Right lung (tissue), 5 donors: Measurements from ENCODE around the gene TULP4. TPM values are rescaled to one million over a fixed set of nuclear protein-coding genes. Genes with fewer than 3 reads are reported as not detected.
"Not testable (repeated sequence)": the region's sequence is repeated elsewhere in the genome, so short reads cannot be mapped to it uniquely, and the experiment has no call there.

Source experiments
- DNase-seq, 2 donors: peaks; one replicate each; pipeline ENCODE4 v3.0.0-alpha.2; 2013
- polyA plus RNA-seq, 5 donors: library from polyadenylated mRNA; unstranded; fragments of 120-200 nt; gene quantifications; one replicate each; pipeline versions ENCODE4 v1.2.1 to v1.2.3, GENCODE V29; 2013; ENCODE audit warnings: inconsistent platforms in 1 of 5, low replicate concordance in 1 of 5; ENCODE audit not compliant: insufficient read length in 5 of 5, insufficient read depth in 1 of 5

TULP4 gene
- polyA plus RNA-seq, 5 donors: 13.1 to 20.1 (median 16.9) TPM

DNA sequence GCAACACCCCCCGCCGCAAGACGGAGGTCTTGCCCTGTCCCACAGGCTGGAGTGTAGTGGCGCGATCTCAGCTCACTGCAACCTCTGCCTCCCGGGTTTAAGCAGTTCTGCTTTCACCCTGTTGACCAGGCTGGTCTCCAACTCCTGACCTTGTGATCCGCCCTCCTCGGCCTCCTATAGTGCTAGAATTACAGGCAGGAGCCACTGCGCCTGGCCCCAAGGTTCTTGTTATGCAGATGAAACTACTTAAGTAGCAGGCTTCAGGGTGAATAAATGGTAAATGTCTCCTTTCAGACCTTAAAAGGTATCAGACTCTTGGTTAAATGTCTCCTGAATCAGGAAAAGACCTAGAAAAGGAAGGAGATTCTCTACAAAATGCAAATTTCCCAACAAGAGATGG lies 152.2 kb downstream of the TULP4 start:
- no peak for DNase-seq

DNA sequence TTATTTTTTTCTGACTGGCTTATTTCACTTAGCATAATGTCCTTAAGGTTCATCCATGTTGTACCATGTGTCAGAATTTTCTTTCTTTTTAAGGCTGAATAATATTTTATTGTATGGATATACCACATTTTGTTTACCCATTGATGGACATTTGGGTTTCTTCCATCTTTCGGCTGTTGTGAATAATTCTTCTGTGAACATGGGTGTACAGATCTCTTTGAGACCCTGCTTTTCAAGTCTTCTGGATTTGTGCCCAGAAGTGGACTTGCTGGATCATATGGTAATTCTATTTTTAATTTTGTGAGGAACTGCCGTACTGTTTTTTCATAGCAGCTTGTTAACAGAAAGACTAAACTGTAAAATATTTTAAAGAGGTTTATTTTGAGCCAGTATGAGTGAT lies 153.0 kb downstream of the TULP4 start:
- no peak for DNase-seq

DNA sequence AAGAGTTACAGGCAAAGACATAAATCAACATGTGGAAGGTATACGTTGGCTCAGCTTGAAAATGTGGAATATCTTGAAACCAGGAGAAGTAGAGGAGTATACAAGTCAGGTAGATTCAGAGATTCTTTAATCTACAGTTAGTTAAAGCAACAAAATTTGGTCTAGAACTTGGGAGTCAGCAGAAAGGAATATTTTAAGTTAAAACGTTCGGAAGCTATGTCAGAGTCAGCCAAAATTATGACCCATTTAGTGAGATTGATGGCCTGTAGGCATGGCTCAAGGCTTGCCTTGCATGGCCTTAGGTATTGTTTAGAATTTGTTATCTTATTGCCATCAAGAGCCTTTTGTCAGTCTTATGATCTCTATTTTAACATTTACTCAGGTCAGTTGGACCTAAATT lies 153.5 kb downstream of the TULP4 start:
- DNase-seq: no peak

DNA sequence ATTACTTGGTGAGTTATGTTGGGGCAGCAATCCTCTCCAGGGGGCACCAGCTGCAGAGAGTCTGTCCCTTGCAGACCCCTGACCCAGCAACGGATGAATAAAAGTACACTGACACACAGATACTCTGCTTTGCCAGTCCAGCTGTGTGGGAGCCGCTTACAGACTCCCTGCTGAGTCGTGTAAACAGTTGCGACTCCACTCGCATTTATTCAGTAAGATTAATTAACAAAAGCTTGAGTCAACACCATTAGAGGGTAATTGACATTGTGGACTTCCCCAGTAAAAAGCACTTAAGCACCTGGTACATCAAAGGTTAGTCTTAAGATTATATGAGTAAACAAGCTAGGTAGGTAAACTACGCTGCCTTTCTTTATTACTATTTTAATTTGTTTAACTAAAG lies 155.7 kb downstream of the TULP4 start:
- no peak for DNase-seq

DNA sequence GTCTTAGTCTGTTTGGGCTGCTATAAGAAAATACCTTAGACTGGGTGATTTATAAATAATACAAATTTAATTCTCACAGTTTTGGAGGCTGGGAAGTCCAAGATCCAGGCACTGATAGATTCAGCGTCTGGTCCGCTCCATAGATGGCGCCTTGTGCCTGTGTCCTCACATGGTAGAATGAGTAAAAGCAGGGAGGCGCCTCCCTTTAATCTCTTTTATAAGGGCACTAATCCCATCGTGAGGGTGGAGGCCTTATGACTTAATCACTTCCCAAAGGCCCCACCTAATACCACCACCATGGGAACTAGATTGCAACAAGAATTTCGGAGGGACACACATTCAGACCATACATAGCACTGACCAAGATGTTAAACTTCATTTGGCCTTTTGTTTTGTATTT lies 156.4 kb downstream of the TULP4 start:
- DNase-seq: no peak

DNA sequence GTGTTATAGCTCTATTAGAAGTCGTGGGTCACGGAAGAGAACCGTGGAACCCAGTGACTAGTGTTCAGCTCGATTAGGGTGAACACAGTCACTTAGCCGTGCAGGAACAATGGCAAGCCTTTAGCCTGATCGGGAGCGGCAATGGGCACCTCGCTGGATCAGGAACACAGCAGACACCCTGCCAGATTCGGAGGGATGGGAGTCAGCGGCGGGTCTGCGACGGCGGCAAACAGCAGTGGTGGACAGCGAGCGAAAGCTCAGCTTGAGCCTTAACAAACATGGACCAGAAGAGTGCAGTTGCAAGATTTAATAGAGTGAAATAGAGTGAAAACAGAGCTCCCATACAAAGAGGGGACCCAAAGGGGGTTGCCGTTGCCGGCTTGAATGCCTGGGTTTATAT lies 157.8 kb downstream of the TULP4 start:
- DNase-seq: not testable (repeated sequence)

DNA sequence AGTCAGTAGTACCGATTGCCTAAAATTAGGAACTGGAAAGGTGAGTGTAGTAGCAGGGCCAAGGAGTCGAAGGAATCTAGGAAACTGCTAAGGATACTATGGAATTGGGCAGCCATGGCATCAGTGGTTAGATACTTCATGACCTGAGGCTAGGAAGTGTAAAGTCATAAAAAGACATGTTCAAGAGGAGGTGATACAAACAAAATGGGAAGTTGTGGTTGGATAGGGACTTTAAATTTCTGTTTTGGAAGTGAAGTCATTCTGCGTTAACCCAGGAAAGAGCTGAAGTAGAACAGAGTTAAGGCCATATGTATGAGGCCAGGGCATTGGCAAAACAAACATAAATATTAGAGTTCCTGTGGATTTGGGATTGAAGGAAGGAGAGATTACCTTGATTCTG lies 159.1 kb downstream of the TULP4 start:
- DNase-seq: no peak

DNA sequence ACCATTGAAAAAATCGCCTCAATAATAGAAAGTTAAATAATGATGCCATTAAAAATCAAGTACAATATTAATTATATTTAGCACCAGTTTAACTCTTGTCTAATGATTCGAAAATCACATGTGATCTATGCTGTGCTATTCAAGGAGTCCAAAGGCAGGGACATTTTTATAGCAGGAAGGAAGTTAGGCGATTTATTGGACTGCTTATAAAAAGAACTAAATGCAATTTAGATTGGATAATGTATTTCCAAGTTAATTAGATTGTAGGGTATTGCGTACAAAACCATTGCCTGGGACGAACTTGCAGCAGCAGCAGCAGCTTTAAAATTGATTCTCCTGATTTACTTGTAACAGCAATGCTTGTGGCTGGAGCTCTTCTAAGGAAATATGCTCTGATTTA lies 160.2 kb downstream of the TULP4 start:
- DNase-seq: no peak

DNA sequence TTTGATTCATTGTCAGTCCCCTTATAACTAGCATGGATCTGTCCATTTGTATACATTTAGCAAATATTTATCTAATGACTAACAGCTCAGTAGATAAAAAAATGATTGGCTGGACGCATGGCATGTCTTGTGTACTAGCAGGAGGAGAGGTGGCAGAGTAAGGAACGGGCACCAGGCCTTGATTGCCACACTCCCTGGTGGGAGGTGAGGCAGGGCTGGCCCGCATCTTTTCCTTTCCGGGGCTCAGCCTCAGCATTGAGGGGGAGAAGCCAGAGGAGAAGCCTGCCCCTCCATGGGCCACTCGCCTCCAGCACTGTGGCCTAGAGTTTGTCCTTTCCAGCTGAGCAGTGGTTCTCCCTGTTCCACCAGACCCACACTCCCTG lies 162.7 kb downstream of the TULP4 start:
- DNase-seq: no peak

DNA sequence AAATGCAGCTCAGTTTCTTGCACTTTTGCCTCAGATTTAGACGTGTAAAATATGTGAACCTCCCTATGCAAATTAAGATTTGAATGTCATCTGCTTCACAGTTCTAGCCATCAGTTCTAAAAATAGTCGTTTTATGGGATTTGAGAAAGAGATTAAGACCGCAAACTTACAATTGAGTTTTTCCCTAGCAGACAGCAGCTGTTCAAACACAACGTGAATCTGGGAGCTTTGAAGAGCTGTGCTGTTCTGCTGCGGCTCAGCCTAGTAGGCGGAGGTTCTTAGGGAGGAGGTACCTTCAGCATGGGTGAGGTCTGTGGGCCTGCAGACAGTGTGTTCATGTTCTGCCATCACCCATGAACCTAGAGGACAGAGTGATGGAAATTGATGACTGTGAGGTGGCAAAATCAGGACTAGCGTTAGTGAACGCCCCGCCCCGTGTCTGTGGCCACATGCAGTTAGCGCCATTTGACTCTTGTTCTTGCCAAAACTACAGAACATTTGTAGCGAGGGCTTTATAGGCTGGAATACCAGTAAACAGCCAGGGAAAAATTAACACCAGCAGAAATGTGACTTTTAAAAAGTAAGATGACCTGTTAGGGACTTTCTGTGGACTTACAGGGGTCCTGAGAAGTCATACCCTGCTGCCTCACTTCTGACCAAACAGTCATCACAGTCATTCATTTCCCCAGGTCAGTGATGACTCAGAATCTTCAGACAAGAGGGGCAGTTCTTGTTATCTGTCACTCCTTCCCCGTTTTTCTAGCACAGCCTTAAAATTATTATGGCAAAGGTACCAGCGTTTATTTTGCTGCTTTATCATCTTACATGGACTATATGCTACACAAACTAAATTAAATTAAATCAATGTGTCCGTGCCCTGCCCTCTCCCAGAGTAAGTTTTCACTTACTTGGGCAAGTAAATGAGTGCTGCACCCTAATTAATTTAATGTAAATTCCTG lies 163.4 kb downstream of the TULP4 start:
- DNase-seq: no peak

DNA sequence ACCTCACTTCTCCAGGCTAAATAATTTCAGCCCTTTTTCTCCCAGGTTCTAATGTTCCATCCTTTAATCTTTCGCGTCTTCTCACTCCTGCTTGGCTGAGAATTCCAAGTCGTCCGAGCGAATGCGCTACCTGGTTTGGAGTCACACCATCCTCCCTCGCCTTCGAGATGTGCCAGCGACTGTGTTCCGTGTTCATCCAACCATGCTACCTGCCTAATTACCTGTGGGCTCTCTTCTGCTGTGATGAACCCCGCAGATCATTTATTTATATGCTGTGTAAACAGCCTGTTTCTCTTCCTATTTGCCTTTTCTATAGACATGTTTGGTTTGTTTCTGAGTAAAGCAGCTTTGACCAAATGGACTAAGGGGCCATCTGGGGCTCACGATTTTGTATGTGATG lies 164.1 kb downstream of the TULP4 start:
- DNase-seq: no peak

DNA sequence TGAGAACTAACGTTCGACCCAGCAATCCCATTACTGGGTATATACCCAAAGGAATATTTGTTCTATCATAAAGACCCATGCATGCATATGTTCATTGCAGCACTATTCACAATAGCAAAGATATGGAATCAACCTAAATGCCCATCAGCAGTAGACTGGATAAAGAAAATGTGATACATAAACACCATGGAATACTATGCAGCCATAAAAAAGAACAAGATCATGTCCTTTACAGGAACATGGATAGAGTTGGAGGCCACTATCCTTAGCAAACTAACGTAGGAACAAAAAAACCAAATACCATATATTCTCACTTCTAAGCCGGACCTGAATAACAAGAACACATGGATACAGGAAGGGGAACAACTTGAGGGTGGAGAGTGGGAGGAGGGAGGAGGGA lies 165.5 kb downstream of the TULP4 start:
- DNase-seq: not testable (repeated sequence)

DNA sequence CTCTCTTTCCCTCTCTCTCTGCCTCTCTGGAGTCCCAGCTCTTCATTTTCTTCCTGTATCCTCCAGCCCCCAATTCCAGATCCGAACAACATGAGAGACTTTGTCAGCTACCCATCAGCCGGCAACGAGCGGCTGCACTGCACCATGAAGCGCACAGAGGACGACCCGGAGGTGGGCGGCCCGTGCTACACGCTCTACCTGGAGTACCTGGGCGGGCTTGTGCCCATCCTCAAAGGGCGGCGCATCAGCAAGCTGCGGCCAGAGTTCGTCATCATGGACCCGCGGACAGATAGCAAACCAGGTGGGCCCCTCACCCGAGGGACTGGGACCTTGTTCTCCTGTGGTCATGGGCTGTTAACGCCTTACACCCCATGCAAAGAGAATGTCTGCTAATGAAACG lies 168.7 kb downstream of the TULP4 start:
- no peak for DNase-seq

DNA sequence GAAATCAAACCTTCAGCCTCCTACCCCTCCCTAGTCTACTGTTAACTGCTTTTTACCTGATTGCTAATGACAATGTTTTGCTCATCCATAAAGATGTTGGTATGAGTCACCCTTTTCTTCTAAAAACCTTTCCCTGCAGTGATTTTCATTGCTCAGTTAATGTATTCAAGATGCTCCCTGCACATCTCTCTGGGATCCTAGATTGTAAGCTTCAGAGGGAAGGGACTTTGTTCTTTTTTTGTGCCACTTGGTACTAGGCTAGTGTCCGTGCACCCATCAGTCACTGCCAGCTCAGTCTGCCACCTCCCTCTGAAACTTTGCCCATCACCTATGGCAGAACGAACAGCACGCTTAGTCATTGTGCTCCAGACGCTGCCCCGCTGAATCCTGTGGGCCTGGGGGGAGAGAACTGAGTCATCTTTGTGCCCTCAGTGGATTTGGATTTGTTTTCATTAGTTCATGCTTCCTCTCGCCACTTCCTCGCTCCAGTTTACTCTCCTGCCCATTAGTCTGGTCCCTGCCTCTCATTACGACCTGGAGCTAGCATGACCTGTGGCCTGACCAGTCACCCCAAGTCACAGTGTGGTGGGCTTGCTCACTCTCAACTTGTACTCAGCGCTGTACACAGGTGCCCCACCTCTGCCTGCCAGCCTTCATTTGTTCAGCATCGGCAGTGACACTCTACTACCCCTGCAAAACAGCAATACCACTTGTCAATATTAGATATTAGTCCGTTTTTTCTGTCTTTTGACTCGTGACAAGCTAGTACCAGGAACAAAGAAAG lies 169.6 kb downstream of the TULP4 start:
- no peak for DNase-seq

DNA sequence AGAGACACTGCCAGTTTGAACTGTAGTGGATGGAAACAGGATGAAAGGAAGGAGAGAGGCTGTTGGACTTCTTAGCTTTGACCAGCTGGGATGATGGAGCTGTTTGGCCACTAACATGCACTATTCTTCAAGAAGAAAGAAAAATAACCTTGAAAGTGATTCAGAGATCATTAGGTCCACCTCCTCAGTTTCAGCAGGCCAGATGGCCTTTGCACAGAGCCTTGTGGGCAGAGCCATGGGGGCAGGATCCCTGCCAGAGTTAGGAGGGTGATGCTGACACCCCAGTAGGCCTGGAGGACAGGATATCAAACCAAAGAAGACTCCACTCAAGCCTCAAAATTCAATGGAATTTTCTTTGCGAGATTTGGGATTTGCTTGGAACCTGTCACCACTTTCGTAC lies 173.2 kb downstream of the TULP4 start:
- DNase-seq: no peak

DNA sequence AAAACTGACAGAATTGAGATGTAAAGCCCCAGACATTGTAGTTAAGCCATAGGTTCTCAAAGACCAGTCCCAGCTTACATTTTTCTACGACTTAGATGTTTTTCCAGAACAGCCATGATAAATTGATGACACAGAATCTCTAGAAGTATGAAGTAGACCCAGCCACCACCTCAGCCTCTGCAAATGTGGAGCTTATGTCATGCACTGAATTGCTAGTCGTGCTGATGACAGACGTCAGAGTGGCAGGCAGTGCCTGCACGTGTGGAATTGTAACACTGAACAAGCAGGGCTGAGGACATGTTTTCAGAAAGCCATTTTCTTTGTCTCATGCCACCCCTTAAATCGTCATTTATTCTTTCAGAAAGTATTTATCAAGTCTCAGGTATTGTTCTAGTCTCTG lies 175.2 kb downstream of the TULP4 start:
- no peak for DNase-seq

DNA sequence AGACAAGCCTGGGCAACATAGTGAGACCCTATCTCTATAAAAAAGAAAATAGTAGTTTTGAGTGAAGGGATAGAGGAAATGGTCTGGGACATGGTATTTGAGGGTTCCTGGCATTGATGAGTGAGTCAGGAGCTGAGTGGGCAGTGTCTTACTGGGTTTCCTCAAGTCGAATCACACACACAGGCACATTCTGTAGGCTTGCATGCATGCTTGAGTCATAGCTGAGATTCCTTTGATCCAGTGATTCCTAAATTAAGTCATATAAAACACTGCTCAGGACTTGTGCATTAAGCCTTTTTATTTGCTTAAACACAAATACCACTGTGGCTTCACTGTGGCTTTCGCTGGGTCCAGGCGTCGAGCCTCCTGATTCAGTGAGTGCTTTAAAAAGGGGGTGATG lies 175.8 kb downstream of the TULP4 start:
- DNase-seq: no peak

DNA sequence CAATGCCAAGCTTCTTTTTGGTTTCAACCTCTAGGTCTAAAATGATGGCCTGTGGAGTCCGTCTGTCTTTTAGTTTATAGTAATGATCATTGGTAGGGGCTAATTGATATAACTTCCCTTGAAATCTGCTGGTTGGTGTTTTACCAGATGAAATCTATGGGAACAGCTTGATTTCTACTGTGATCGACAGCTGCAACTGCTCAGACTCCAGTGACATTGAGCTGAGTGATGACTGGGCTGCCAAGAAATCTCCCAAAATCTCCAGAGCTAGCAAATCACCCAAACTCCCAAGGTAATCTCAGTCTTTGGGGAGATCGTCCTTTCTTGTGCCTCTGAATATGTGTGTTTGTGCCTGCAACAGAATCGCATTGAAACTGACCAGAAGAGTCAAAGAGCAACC lies 177.2 kb downstream of the TULP4 start:
- no peak for DNase-seq

DNA sequence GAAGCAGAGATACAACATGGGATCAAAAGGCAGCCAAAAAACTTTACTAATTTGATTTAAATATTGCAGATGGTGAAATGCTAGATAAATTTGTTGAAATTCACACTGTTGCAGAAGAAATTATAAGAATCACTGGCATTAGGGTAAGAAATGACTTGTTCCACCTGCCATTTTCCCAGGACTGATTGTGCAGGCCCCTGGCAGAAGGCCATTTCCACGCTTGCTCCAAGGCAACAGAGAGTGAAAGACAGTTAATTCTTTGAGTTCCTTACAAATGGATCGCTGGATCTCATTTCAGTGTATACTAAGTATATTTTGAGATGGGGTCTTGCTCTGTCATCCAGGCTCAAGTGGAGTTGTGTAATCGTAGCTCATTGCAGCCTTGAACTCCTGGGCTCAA lies 180.6 kb downstream of the TULP4 start:
- DNase-seq: no peak

DNA sequence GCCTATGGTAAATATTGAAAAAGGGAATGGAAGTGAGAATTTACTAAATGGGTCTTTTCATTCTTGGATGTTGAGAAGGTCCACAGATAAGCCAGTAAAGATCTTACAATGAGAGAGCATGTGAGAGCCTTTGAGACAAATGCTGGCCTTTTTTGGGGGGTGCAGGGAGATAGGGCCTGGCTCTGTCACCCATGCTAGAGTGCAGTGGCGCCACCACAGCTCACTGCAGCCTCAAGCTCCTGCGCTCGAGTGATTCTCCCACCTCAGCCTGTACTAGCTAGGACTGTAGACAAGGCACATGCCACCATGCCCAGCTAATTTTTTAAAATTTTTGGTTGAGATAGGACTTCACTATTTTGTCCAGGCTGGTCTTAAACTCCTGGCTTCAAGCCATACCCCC lies 184.4 kb downstream of the TULP4 start:
- no peak for DNase-seq

DNA sequence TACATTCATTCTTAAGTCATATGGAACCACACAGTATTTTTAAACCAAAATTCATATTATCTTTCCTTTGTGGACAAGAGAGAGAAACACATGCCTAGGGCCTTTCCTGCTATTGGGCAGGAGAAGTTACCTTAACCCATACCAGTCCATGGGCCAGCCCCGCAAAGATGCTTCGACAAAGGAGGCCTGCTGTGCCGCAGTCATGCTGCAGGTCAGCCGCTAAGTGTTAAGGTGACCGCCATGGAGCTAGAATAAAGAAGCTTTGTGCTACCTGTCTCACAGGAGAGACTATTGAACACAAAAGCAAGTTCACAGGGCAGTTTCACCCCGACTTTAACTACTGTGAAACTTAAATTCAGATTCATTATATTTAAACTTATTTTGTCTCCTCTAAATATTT lies 185.4 kb downstream of the TULP4 start:
- no peak for DNase-seq

DNA sequence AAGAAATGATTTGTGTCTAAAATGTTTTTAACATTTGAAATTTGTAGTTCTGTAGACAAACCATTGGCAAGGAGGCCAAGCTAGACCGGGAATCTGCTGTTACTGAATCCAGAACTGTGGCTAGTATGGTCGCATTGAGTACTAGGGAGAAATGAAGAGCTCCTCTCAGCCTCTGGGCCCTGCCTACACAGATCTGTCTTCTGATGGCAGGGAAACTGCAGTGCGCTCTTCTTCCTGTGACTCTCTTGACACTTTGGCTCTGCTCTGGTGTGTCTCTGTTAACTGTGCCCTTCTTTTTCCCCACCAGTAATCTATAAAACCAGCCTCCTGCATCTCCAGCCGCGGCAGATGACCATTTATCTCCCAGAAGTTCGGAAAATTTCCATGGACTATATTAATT lies 186.1 kb downstream of the TULP4 start:
- no peak for DNase-seq

DNA sequence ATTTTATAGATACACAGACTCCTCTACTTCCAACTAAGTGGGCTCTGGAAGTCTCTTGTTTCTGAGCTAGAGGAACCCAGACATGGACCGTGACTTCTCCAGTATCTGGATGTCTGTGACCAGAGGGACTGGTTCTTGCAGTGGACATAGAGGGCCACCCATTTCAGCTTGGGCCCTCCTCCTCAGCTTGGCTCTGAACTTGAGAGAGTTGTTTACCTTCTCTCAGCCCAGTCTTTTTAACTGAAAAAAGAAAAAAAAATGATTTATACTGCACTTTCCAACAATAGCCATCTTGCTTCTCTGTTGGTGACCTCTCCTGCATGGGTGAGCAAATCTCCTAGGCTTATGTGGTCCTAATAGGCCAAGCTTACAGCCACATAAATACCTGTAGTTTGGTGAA lies 187.3 kb downstream of the TULP4 start:
- no peak for DNase-seq
